ENCODE results near the gene TIE1.

The TIE1 gene

GRCh38 chr1:43312663-43313515 is 12.1 kb downstream of the TIE1 start:
- no peak for DNase-seq

DNA sequence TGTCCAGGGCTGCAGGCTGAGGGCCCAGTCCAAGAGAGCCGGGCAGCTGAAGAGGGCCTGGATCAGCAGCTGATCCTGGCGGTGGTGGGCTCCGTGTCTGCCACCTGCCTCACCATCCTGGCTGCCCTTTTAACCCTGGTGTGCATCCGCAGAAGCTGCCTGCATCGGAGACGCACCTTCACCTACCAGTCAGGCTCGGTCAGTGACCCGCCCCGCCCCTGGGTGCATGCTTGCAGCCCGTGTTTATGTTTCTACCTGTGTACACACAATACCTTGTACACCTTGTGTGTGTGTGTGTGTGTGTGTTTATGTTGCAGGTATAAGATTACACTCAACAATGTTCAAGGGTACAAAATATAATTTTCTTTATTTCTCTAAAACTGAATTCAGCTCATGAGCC is 13.0 kb downstream of the TIE1 start:
- no peak for DNase-seq

GRCh38 chr1:43314233-43314632 is 13.5 kb downstream of the TIE1 start:
- DNase-seq = no peak

GRCh38 chr1:43315481-43315880 is 14.7 kb downstream of the TIE1 start:
- no peak for DNase-seq

DNA sequence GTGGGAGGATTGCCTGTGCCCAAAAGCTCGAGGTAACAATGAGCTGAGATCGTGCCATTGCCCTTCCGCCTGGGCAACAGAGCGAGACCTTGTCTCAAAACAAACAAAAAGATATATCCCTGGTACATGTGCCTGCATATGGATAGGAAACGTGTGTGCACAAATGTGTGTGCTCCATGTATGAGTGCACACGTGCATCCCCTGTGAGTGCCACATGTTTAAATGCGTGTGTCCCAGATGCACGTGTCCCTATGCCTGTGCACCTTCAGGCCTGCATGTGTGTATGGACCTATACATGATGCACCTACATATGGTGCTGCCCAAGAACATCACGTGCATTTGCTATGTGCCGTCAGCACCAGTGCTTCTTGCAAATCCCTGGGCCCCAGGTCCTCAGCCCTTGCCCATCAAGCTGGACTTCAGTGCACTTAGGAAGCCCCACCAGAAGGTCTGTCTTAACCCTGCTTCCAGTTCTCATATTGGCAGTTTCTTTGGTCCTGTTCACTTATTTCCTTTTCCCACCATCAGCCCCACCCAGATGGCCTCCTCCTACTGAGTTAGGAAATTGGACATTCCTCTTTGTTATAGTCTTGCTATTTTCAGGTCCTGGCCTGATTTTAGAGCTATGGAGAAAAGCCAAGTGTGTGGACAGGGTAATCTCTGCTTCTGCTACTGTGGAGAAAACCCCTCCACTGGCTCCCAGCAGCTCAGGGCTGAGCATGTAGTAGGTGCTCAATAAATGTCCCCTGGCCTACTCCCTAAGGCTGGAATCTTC is 15.4 kb downstream of the TIE1 start:
- DNase-seq = no peak

- no peak for DNase-seq
Observed at GRCh38 chr1:43316738-43317520, 16.1 kb downstream of the TIE1 start.

- no peak for DNase-seq
Observed at GRCh38 chr1:43317817-43318471, 17.2 kb downstream of the TIE1 start.

- DNase-seq = no peak
Observed at GRCh38 chr1:43318831-43319230, 18.0 kb downstream of the TIE1 start.

DNA sequence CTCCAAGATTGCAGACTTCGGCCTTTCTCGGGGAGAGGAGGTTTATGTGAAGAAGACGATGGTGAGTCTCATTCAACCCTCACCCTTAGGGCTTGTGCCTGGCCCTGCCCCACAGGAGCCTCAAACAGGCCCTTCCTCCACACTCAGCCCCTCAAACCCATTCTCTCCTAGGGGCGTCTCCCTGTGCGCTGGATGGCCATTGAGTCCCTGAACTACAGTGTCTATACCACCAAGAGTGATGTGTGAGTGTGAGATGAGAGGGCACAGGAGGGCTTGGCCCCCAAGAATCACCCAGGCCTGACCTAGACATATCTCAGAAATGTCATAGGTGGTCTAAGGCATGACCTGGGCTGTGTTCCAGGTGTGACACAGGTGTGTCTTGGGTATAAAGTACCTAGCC is 18.5 kb downstream of the TIE1 start:
- no peak for DNase-seq

GRCh38 chr1:43319766-43320165 is 19.0 kb downstream of the TIE1 start:
- DNase-seq = no peak

GRCh38 chr1:43321331-43321891 is 20.6 kb downstream of the TIE1 start:
- no peak for DNase-seq

DNA sequence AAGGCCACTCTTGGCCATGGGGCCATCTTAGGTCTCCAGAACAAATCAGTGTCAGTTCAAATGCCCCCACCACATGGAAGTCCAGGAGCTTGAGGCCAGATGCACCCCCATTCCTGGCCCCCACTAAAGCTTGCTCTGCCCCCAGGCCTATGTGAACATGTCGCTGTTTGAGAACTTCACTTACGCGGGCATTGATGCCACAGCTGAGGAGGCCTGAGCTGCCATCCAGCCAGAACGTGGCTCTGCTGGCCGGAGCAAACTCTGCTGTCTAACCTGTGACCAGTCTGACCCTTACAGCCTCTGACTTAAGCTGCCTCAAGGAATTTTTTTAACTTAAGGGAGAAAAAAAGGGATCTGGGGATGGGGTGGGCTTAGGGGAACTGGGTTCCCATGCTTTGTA is 21.7 kb downstream of the TIE1 start:
- DNase-seq = no peak

GRCh38 chr1:43324810-43325209 is 24.0 kb downstream of the TIE1 start:
- DNase-seq = no peak

DNA sequence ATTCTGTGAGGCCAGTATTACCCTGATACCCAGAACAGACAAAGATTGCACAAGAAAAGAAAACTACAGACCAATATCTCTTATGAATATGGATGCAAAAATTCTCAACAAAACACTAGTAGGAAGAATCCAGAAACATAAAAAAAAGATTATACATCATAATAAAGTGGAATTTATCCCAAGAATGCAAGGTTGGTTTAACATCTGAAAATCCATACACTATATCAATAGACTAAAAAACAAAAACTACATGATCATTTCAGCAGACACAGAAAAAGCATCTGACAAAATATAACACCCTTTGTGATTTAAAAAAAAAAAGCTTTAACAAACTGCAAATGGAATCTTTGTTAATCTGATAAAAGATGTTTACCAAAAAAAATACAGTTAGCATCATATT is 24.6 kb downstream of the TIE1 start:
- no peak for DNase-seq

- DNase-seq = no peak
Observed at GRCh38 chr1:43327549-43328292, 26.9 kb downstream of the TIE1 start.

- no peak for DNase-seq
Observed at GRCh38 chr1:43329995-43330751, 29.4 kb downstream of the TIE1 start.

GRCh38 chr1:43331688-43332087 is 30.9 kb downstream of the TIE1 start:
- DNase-seq = no peak

- no peak for DNase-seq
Observed at GRCh38 chr1:43334453-43335205, 33.8 kb downstream of the TIE1 start.

DNA sequence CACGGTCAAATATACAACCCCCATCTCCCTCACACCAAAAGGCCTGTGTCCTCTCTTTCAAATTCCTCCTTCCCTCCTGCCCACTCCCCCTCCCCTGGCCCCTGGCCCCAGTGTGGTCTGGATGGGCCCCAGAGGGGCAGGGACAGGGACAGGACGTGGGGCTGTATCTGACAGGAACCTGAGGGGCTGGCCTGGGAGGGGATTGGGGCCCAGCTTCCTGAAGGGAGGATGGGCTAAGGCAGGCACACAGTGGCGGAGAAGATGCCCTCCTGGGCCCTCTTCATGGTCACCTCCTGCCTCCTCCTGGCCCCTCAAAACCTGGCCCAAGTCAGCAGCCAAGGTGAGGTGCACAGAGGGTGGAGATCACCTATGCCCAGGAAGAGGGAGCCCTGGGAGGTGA is 36.8 kb downstream of the TIE1 start, which contains the start of gene MPL:
MPL (plus strand) TSS at position 231 of the 400 bp plus-strand sequence; CDS start at position 262, 31 bp downstream.
- DNase-seq = no peak

GRCh38 chr1:43338001-43338400 is 37.2 kb downstream of the TIE1 start:
- no peak for DNase-seq

Measured in activated gamma-delta T cell treated with Interleukin-2 at 50 U/mL for 16 hours (primary cell).